ENCODE measurements around the gene KIF5A.

The KIF5A gene

GRCh38 chr12:57552306-57552651 is 2.4 kb downstream of the KIF5A start:
- H3K4me2 ChIP-seq (ENCODE audit: low read length), result no peak overlapping the region
- H3K9ac ChIP-seq (ENCODE audit: low read length), result no peak overlapping the region
- no peaks in the 10 kb centered on the region for H3K9me2 ChIP-seq (ENCODE audit: low read depth, low read length)
- H3F3A ChIP-seq (ENCODE audit: insufficient read depth, low read length), result no peaks in the 10 kb centered on the region
- H3K79me2 ChIP-seq (ENCODE audit: insufficient read depth, low read length), result no peaks in the 10 kb centered on the region
- H2AFZ ChIP-seq (ENCODE audit: low read length), result no peak overlapping the region
- no peaks in the 10 kb centered on the region for H3K9me3 ChIP-seq (ENCODE audit: low read length)
- no peaks in the 10 kb centered on the region for H4K20me1 ChIP-seq (ENCODE audit: insufficient read depth, low read length)
- H3K27ac ChIP-seq (ENCODE audit: low read depth, low read length, poor library complexity, severe bottlenecking), result no peak overlapping the region
- H3K36me3 ChIP-seq (ENCODE audit: insufficient read depth, low read length), result no peaks in the 10 kb centered on the region
- H3K4me3 ChIP-seq (ENCODE audit: low read depth, low read length, poor library complexity, severe bottlenecking), result no peak overlapping the region
- H3K4me1 ChIP-seq (ENCODE audit: insufficient read depth, low read length, severe bottlenecking), result peaks cover 23% of the 10 kb centered on the region
- no peak for TF ChIP-seq CTCF (IDR thresholded peaks at IDR 0.05; ENCODE audit: low read length)
- no peak for TF ChIP-seq EZH2 (IDR thresholded peaks at IDR 0.05; ENCODE audit: borderline replicate concordance, low read length)
- no peaks in the 10 kb centered on the region for H3K27me3 ChIP-seq (ENCODE audit: insufficient read depth, low read length)

DNA sequence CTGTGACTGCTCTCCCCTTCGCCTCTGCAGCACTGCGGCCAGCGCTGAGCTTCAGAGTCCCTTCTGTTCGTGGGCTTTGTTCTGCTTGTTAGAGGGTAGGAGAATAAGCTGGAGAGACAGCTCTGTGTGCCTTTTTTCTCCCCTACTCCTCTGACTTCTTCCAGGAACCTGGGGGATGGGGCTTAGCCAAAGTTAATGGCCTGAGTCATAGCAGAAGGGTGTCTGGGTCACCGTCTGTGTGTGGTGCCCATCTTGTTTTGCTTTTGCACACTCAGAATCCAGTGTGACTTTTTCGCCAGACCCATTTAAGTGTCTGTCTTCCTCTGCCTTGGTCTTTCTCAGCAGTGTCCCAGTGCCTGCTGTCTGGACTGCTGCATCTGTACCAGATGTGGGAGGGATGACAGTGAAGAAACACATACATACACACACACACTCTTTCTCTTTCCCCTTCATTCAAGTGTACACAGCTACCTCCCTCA is 3.0 kb downstream of the KIF5A start:
- Histone ChIP-seq H3F3A (ENCODE audit: insufficient read depth, low read length) (no peaks in the 10 kb centered on the region), H3K9ac (ENCODE audit: low read length) (no peak overlapping the region), H4K20me1 (ENCODE audit: insufficient read depth, low read length) (no peaks in the 10 kb centered on the region), H3K9me2 (ENCODE audit: low read depth, low read length) (no peaks in the 10 kb centered on the region), H3K79me2 (ENCODE audit: insufficient read depth, low read length) (no peaks in the 10 kb centered on the region), H3K9me3 (ENCODE audit: low read length) (no peaks in the 10 kb centered on the region), H3K4me2 (ENCODE audit: low read length) (no peak overlapping the region), H3K4me1 (ENCODE audit: insufficient read depth, low read length, severe bottlenecking) (peaks cover 18% of the 10 kb centered on the region), H3K27ac (ENCODE audit: low read depth, low read length, poor library complexity, severe bottlenecking) (no peak overlapping the region), H3K4me3 (ENCODE audit: low read depth, low read length, poor library complexity, severe bottlenecking) (no peak overlapping the region), H3K27me3 (ENCODE audit: insufficient read depth, low read length) (no peaks in the 10 kb centered on the region), H2AFZ (ENCODE audit: low read length) (no peak overlapping the region), H3K36me3 (ENCODE audit: insufficient read depth, low read length) (no peaks in the 10 kb centered on the region)
- no peak for TF ChIP-seq EZH2 (IDR thresholded peaks at IDR 0.05; ENCODE audit: borderline replicate concordance, low read length)
- no peak for TF ChIP-seq CTCF (IDR thresholded peaks at IDR 0.05; ENCODE audit: low read length)

DNA sequence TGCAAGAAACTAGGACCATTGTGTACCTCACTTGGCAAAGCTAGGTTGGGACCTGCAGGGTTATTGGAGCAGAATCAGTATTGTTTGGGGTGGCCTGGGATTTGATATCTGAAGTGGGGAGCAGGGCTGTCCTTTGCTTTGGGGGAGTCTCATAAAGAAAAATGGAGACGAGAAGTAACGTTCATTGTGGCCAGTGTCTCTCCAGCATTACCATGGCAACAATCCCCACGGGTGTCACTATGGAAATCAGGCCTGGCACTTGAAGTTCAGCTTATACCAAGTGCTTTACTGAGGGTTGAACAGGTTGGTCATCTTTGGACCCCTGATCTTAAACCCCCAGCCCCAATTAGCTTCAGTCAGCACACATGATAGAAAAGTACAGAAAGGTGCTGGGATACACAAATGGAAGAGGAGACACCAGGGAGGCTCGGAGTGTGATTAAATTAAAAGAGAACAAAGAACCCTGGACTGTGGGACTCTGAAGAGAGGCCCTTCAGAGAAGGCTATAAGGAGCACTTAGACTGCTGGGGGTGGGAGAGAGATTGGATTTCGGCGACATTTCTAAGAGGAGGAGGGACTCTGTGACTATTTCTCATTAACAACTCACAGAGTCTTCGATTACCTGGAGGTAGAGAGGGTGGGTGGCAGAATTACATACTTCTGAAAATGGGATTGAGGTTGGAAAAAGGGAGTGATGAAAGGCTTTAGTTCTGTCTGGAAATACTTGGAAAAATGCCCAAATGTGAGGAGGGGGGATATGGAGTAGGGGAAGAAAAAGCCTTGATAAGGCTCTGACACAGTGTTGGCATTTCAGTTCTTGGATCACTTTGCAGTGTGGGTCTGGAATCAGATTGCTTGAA is 3.7 kb downstream of the KIF5A start:
- Histone ChIP-seq H3K4me2 (ENCODE audit: low read length) (no peak overlapping the region), H3K9ac (ENCODE audit: low read length) (no peak overlapping the region)

More for the DNA sequence above, 3.7 kb downstream of the KIF5A start:
- Histone ChIP-seq H3K4me1 (ENCODE audit: insufficient read depth, low read length, severe bottlenecking) (peaks cover 18% of the 10 kb centered on the region), H3K9me2 (ENCODE audit: low read depth, low read length) (no peaks in the 10 kb centered on the region), H3K79me2 (ENCODE audit: insufficient read depth, low read length) (no peaks in the 10 kb centered on the region), H2AFZ (ENCODE audit: low read length) (no peak overlapping the region), H4K20me1 (ENCODE audit: insufficient read depth, low read length) (no peaks in the 10 kb centered on the region), H3K27ac (ENCODE audit: low read depth, low read length, poor library complexity, severe bottlenecking) (no peak overlapping the region), H3K4me3 (ENCODE audit: low read depth, low read length, poor library complexity, severe bottlenecking) (no peak overlapping the region), H3K9me3 (ENCODE audit: low read length) (no peaks in the 10 kb centered on the region), H3F3A (ENCODE audit: insufficient read depth, low read length) (no peaks in the 10 kb centered on the region), H3K27me3 (ENCODE audit: insufficient read depth, low read length) (no peaks in the 10 kb centered on the region), H3K36me3 (ENCODE audit: insufficient read depth, low read length) (no peaks in the 10 kb centered on the region)
- TF ChIP-seq EZH2 (IDR thresholded peaks at IDR 0.05; ENCODE audit: borderline replicate concordance, low read length) (no peak), CTCF (IDR thresholded peaks at IDR 0.05; ENCODE audit: low read length) (no peak)

Data from OCI-LY1 (cell line).